OCI-LY1 (cell line): ENCODE data around the gene TGFBR2.

Experiments
- H2AFZ ChIP-seq: fragments of 200-600 bp; sonication (generic), shearing (Covaris generic); 2 replicates; pipeline ENCODE4 v1.6.0; 2014; ENCODE audit warnings: antibody characterized with exemption, mild to moderate bottlenecking, low read length
- H3F3A ChIP-seq: fragments of 200-600 bp; sonication (generic), shearing (Covaris generic); 2 replicates; pipeline ENCODE4 v1.6.0; 2014; ENCODE audit warnings: mild to moderate bottlenecking, antibody characterized with exemption, low read length, moderate library complexity; ENCODE audit not compliant: insufficient read depth
- H3K27ac ChIP-seq: fragments of 200-600 bp; sonication (generic); 2 replicates; pipeline ENCODE4 v1.5.1; 2014; ENCODE audit warnings: low read length, mixed run types, mild to moderate bottlenecking, low read depth; ENCODE audit not compliant: poor library complexity, severe bottlenecking
- H3K27me3 ChIP-seq: fragments of 200-600 bp; sonication (generic); 2 replicates; pipeline ENCODE4 v1.6.0; 2014; ENCODE audit warnings: antibody characterized with exemption, mild to moderate bottlenecking, low read length, moderate library complexity; ENCODE audit not compliant: insufficient read depth
- H3K36me3 ChIP-seq: fragments of 200-600 bp; sonication (generic); 2 replicates; pipeline ENCODE4 v1.6.1; 2014; ENCODE audit warnings: mild to moderate bottlenecking, antibody characterized with exemption, low read length, moderate library complexity, mixed read lengths; ENCODE audit not compliant: insufficient read depth
- H3K4me1 ChIP-seq: fragments of 200-600 bp; sonication (generic); 2 replicates; pipeline ENCODE4 v1.5.1; 2014; ENCODE audit warnings: mild to moderate bottlenecking, low read length, moderate library complexity; ENCODE audit not compliant: insufficient read depth, severe bottlenecking
- H3K4me2 ChIP-seq: fragments of 200-600 bp; sonication (generic), shearing (Covaris generic); 2 replicates; pipeline ENCODE4 v1.6.1; 2014; ENCODE audit warnings: low read length
- H3K4me3 ChIP-seq: fragments of 200-600 bp; sonication (generic); 2 replicates; pipeline ENCODE4 v1.5.1; 2014; ENCODE audit warnings: low read length, low read depth, mild to moderate bottlenecking, mixed read lengths; ENCODE audit not compliant: poor library complexity, severe bottlenecking
- H3K79me2 ChIP-seq: fragments of 200-600 bp; shearing (Covaris generic); 2 replicates; pipeline ENCODE4 v1.6.1; 2016; ENCODE audit warnings: mixed run types, low read length, mixed read lengths; ENCODE audit not compliant: insufficient read depth
- H3K9ac ChIP-seq: fragments of 200-600 bp; sonication (generic), shearing (Covaris generic); 2 replicates; pipeline ENCODE4 v1.6.1; 2014; ENCODE audit warnings: mild to moderate bottlenecking, low read length, mixed read lengths
- H3K9me2 ChIP-seq: fragments of 200-600 bp; sonication (generic), shearing (Covaris generic); 2 replicates; pipeline ENCODE4 v1.6.1; 2014; ENCODE audit warnings: low read depth, mild to moderate bottlenecking, low read length, mixed read lengths
- H3K9me3 ChIP-seq: fragments of 200-600 bp; shearing (Covaris generic); 2 replicates; pipeline ENCODE4 v1.6.1; 2014; ENCODE audit warnings: low read length, mixed read lengths
- H4K20me1 ChIP-seq: fragments of 200-600 bp; sonication (generic), shearing (Covaris generic); 2 replicates; pipeline ENCODE4 v1.6.0; 2016; ENCODE audit warnings: mild to moderate bottlenecking, low read length; ENCODE audit not compliant: insufficient read depth
- EZH2 ChIP-seq: fragments of 200-600 bp; sonication (generic), shearing (Covaris generic); IDR thresholded peaks from 2 replicates; pipeline ENCODE4 v1.8.0; 2017; ENCODE audit warnings: borderline replicate concordance, mixed run types, mild to moderate bottlenecking, antibody characterized with exemption, low read length, moderate library complexity, mixed read lengths
- TF ChIP-seq, protein P1 (sequence below): fragments of 200-600 bp; sonication (generic), shearing (Covaris generic); IDR thresholded peaks from 2 replicates; pipeline ENCODE4 v1.5.1; 2017; ENCODE audit warnings: mild to moderate bottlenecking, antibody characterized with exemption, low read length, moderate library complexity, mixed read lengths

Gene TGFBR2

DNA sequence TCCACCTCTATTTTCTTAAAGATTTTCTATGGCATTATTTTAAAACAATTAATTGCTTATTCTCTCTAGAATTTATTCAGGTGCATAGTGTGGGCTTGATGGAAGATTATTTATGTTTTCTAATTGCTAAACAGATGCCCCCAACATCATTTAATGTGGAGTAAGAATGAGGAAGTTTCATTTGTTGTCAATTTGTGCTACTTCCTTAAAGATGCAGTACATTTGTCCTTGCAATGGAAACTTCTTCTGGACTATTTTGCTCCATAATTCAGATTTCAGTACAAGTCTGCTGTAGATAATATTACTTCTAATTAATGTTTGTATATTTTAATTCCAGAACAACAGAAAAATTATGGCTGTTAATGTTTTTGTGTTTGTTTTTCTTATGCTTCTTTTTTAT is 104.8 kb downstream of the TGFBR2 start:
- Histone ChIP-seq H3K4me3 (no peak overlapping the region), H3K9ac (no peak overlapping the region), H2AFZ (no peak overlapping the region), H3K4me2 (no peak overlapping the region), H3K9me3 (peaks cover 9% of the 10 kb centered on the region; the same call in 1 of the 2 replicates), H3K36me3 (no peaks in the 10 kb centered on the region; the same call in 1 of the 2 replicates), H3K9me2 (no peaks in the 10 kb centered on the region), H4K20me1 (no peaks in the 10 kb centered on the region), H3K4me1 (peaks cover 22% of the 10 kb centered on the region), H3F3A (no peaks in the 10 kb centered on the region), H3K27me3 (no peaks in the 10 kb centered on the region), H3K27ac (no peak overlapping the region), H3K79me2 (no peaks in the 10 kb centered on the region)
- no peak for TF ChIP-seq EZH2
- TF ChIP-seq, protein P1, sequence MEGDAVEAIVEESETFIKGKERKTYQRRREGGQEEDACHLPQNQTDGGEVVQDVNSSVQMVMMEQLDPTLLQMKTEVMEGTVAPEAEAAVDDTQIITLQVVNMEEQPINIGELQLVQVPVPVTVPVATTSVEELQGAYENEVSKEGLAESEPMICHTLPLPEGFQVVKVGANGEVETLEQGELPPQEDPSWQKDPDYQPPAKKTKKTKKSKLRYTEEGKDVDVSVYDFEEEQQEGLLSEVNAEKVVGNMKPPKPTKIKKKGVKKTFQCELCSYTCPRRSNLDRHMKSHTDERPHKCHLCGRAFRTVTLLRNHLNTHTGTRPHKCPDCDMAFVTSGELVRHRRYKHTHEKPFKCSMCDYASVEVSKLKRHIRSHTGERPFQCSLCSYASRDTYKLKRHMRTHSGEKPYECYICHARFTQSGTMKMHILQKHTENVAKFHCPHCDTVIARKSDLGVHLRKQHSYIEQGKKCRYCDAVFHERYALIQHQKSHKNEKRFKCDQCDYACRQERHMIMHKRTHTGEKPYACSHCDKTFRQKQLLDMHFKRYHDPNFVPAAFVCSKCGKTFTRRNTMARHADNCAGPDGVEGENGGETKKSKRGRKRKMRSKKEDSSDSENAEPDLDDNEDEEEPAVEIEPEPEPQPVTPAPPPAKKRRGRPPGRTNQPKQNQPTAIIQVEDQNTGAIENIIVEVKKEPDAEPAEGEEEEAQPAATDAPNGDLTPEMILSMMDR, result no peak

DNA sequence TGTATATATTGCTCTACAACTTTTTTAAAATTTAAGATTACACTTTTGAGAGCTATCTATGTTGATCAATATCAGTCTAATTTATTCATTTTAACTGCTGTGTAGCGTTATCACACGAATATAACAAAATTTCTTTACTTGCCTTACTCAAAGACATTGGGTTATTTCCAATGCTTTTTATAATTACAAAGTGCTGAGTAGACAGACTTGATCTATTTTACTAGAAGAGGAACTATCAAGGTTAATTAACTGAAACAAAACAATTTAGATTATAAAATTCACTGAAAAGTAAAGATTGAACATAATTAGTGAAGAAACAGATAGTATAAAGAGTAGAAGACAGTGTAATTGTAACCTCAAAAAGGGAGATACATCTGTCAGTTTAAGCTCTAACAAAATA is 105.5 kb downstream of the TGFBR2 start:
- Histone ChIP-seq H2AFZ (peak overlapping the region; percentile 30; the same call in 1 of the 2 replicates), H3K36me3 (no peaks in the 10 kb centered on the region; the same call in 1 of the 2 replicates), H3K9me2 (no peaks in the 10 kb centered on the region), H3K4me2 (no peak overlapping the region), H3K4me1 (peaks cover 22% of the 10 kb centered on the region), H3F3A (no peaks in the 10 kb centered on the region), H3K27me3 (no peaks in the 10 kb centered on the region), H3K9ac (no peak overlapping the region), H3K4me3 (no peak overlapping the region), H3K27ac (no peak overlapping the region), H4K20me1 (no peaks in the 10 kb centered on the region), H3K9me3 (peaks cover 9% of the 10 kb centered on the region; the same call in 1 of the 2 replicates), H3K79me2 (no peaks in the 10 kb centered on the region)
- TF ChIP-seq, protein P1, result no peak
- no peak for TF ChIP-seq EZH2

DNA sequence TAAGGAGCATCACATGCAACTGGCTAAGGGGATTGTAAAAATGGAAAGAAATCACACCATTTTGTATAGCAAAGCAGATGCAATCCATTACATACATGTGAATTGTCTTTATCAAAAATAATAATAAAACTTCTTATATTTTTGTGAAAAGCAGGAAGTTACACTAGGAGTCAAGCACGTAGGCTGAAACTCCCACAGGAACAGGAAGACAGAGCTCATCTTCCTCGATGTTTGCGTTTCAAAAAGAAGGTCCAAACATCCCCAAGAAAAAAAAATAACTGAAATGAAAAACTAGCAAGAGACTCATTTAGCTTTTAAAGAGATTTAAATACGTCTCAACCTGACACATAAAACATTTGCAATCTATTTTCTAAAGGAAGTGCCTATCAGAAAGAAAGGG is 106.6 kb downstream of the TGFBR2 start:
- H3K4me2 ChIP-seq, result no peak overlapping the region
- H3K79me2 ChIP-seq, result no peaks in the 10 kb centered on the region
- no peaks in the 10 kb centered on the region for H3F3A ChIP-seq
- H3K9me3 ChIP-seq, result 0 out of 2 replicates have a peak, but pooled peaks cover 4% of the 10 kb centered on the region
- H3K9ac ChIP-seq, result no peak overlapping the region
- H3K4me3 ChIP-seq, result no peak overlapping the region
- no peak for TF ChIP-seq EZH2
- TF ChIP-seq, protein P1, result no peak
- H2AFZ ChIP-seq, result peak overlapping the region; percentile 78
- no peak overlapping the region for H3K27ac ChIP-seq
- no peaks in the 10 kb centered on the region for H3K36me3 ChIP-seq
- no peaks in the 10 kb centered on the region for H4K20me1 ChIP-seq
- peaks cover 28% of the 10 kb centered on the region for H3K4me1 ChIP-seq
- H3K27me3 ChIP-seq, result no peaks in the 10 kb centered on the region
- no peaks in the 10 kb centered on the region for H3K9me2 ChIP-seq
